ENCODE data around the gene CCDC33.

The CCDC33 gene

DNA sequence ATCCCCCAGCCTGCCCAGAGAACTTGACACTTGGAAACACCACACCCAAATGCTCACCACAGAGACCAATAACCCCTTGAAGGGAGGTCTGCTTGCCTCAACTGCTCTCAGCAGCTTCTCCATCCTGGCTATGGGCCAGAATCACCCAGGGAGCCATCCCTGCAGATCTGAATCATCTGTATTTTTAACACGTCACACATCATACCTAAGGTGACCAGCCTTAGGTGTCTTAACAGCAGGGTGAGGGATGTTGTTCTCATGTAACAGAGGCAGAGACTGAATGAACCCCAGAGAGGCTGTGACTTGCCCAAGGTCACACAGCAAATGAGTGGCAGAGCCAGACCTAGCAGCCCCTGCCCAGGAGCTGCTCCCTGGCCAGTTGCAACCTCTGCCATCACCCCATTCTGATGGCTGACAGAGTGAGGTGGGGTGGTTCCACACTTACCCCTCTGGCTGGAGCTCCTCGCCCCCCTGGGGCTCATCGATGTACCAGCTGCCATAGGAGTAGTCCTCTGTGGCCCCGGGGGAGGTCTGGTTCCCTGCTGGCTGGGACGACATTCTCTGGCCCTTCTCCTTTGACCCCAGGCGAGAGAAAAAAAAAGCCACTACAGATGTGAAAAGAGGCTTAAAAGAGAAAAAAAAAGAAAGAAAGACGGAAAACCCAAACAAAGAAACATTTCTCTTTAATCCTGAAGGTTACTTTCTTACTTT, 34.3 kb upstream of the CCDC33 start:
- TF ChIP-seq, protein P1, sequence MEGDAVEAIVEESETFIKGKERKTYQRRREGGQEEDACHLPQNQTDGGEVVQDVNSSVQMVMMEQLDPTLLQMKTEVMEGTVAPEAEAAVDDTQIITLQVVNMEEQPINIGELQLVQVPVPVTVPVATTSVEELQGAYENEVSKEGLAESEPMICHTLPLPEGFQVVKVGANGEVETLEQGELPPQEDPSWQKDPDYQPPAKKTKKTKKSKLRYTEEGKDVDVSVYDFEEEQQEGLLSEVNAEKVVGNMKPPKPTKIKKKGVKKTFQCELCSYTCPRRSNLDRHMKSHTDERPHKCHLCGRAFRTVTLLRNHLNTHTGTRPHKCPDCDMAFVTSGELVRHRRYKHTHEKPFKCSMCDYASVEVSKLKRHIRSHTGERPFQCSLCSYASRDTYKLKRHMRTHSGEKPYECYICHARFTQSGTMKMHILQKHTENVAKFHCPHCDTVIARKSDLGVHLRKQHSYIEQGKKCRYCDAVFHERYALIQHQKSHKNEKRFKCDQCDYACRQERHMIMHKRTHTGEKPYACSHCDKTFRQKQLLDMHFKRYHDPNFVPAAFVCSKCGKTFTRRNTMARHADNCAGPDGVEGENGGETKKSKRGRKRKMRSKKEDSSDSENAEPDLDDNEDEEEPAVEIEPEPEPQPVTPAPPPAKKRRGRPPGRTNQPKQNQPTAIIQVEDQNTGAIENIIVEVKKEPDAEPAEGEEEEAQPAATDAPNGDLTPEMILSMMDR (IDR thresholded peaks at IDR 0.05; ENCODE audit: low read depth, low read length, missing control alignments), result no peak
- no peak for DNase-seq (ENCODE audit: low read depth)
- no peak overlapping the region for H3K4me3 ChIP-seq (ENCODE audit: low read depth, low read length)
- in situ Hi-C loops (cut with HindIII; ENCODE audit: low sequenced_read_pairs), result no loop called here

DNA sequence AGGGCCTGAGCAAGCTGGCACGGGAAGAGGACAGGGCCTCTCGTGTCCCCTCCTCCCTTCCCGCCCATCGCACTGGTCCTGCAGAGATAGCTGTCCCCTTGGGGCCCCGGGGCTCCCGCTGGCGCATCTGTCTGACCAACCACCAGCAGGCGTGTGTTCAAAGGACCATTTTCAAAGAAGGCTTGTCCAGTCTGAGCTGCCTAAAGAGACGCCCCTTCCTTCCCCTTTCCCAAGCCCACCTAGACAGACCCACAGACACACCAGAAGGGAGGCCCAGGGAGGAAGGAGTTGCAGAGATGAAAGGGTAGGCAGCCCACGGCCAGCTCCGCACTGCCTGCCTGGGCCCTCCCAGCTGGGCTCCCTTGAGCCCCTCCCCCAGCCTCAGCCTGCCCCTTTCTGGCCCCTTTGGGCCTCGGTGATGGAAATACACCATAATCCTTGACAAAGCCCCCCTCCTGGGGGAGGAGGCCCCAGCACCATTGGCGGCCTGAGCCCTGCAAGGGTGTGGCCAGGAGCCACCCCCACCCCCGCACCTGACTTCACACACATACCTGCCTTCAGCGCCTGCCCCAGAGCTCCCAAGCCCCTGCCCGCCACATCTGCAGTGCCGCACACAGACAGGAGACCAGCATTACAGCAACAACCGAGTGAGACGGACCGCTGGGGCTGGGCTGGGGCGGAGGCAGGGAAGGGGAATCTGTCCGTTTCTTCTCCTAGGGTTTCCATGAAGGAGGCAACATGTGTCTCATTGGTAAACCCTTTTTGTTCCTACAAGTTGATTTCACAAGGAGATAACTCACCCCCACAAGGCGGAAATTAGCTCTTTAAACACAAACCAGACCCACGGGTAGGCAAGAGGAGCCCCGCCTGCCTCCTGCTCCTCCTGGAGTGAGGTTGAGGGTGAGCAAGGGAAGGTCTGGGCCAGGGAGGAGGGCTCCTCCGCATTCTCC, 33.4 kb upstream of the CCDC33 start, which contains the start of gene STRA6:
Gene STRA6 (minus strand): TSS at position 336 of the 950 bp plus-strand sequence. CDS start 520 bp downstream, outside the sequence.
- in situ Hi-C loops (cut with HindIII; ENCODE audit: low sequenced_read_pairs), result no loop called here
- TF ChIP-seq, protein P1 (IDR thresholded peaks at IDR 0.05; ENCODE audit: low read depth, low read length, missing control alignments), result no peak
- no peak for DNase-seq (ENCODE audit: low read depth)
- H3K4me3 ChIP-seq (ENCODE audit: low read depth, low read length), result peak within 1 kb of the TSS; percentile 1

DNA sequence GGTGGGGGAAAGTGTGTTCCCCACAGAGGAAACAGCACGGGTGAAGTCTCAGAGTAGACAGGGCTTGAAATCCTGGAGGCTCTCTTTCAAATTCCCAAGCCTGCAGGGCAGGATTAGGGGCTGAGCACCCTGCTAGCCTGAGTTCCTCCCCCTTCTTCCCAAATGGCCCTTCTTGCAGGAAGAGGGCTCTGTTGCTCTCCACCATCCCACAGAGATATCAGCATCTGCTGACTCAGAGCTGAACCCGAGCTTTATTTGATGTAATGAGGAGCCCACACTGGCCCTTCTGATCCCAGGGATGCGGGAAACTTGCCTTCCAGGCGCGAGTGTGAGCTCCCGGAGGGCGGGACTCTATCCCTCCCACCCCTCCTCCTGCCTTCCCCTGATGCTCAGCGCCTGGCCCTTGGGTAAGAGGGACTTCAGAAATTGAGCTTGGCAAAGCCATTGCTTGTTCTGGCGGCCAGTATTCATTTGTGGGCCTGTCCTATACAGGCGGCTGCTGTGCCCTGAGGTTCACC, 32.2 kb upstream of the CCDC33 start:
- H3K4me3 ChIP-seq (ENCODE audit: low read depth, low read length), result no peak overlapping the region
- in situ Hi-C loops (cut with HindIII; ENCODE audit: low sequenced_read_pairs), result no loop called here
- TF ChIP-seq, protein P1 (IDR thresholded peaks at IDR 0.05; ENCODE audit: low read depth, low read length, missing control alignments), result no peak
- DNase-seq (ENCODE audit: low read depth), result no peak

DNA sequence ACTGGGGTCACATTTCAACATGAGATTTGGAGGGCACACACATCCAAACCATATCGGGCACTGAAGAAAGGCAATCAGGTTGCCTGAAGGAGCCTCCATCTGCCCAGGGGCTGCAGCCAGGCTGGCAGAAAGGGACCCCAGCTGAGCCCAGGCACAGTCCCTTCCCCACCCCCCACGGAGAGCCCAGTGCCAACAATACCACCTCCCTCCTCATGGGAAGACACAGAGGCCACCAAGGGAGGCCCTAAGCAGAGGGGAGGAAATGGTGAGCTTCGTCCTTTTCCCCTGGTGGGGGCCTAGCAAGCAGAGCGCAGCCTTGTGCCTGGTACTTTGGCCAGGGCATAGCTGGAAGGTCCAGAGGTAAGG, 30.6 kb upstream of the CCDC33 start:
- in situ Hi-C loops (cut with HindIII; ENCODE audit: low sequenced_read_pairs), result no loop called here
- H3K4me3 ChIP-seq (ENCODE audit: low read depth, low read length), result no peak overlapping the region
- DNase-seq (ENCODE audit: low read depth), result no peak
- TF ChIP-seq, protein P1 (IDR thresholded peaks at IDR 0.05; ENCODE audit: low read depth, low read length, missing control alignments), result no peak

DNA sequence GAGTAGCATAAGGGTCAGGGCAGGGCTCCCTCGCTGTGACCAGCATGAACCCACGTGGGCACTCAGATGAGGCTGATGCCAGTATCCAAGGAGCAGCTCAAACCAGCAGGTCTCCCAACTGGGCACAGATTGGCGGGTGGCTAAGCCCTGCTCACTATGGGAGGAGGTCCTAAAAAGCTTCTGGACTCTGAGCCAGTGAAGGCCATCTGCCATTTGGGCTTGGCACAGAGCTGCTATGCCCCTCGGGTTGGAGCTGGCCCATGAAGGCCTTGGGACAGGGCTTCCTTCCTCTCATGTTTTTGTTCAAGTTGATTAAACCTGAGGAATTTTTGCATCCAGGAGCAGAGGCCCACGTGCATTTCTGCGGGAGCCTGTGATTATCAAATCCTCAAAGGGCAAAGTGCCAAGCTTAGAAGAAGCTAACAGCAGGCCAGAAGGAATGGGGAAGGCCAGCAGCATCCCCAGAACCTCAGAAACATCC, 29.3 kb upstream of the CCDC33 start:
- in situ Hi-C loops (cut with HindIII; ENCODE audit: low sequenced_read_pairs), result no loop called here

More for the DNA sequence above, 29.3 kb upstream of the CCDC33 start:
- DNase-seq (ENCODE audit: low read depth), result peak; percentile 87
- H3K4me3 ChIP-seq (ENCODE audit: low read depth, low read length), result no peak overlapping the region
- TF ChIP-seq, protein P1 (IDR thresholded peaks at IDR 0.05; ENCODE audit: low read depth, low read length, missing control alignments), result no peak

Data from astrocyte of the cerebellum (primary cell).